HG03025 (cell line): ENCODE measurements around the gene TNNT2.

ENCODE experiments used
- ATAC-seq: cut with Tn5 transposase; IDR thresholded peaks from one replicate; pipeline ENCODE4 v1.9.1; 2021; ENCODE audit warnings: mild to moderate bottlenecking, moderate library complexity; ENCODE audit not compliant: unreplicated experiment, low FRiP score

The TNNT2 gene

GRCh38 chr1:201320168-201320788 lies 57.2 kb downstream of the TNNT2 start:
- no peak for ATAC-seq

GRCh38 chr1:201319631-201320030 lies 57.8 kb downstream of the TNNT2 start:
- no peak for ATAC-seq

- no peak for ATAC-seq
Measured at GRCh38 chr1:201318504-201319340, 58.8 kb downstream of the TNNT2 start.

GRCh38 chr1:201317551-201317950 lies 59.9 kb downstream of the TNNT2 start:
- ATAC-seq: no peak

- ATAC-seq: no peak
Measured at GRCh38 chr1:201316556-201316955, 60.9 kb downstream of the TNNT2 start.

- no peak for ATAC-seq
Measured at GRCh38 chr1:201313086-201313485, 64.4 kb downstream of the TNNT2 start.

- ATAC-seq: no peak
Measured at GRCh38 chr1:201312298-201312697, 65.2 kb downstream of the TNNT2 start.

GRCh38 chr1:201311356-201312011 lies 66.0 kb downstream of the TNNT2 start:
- no peak for ATAC-seq

- no peak for ATAC-seq
Measured at GRCh38 chr1:201310986-201311355, 66.5 kb downstream of the TNNT2 start.

- ATAC-seq: no peak
Measured at GRCh38 chr1:201310251-201310985, 67.1 kb downstream of the TNNT2 start.

GRCh38 chr1:201309416-201309815 lies 68.1 kb downstream of the TNNT2 start:
- no peak for ATAC-seq
